Aorta (tissue), 5 donors: ENCODE results near the gene SLC44A4. TPM values are rescaled to one million over a fixed set of nuclear protein-coding genes. Genes with fewer than 3 reads are reported as not detected.

Experiments used
- ATAC-seq: fragments of 200-7000 bp; cut with Tn5 transposase; one replicate; pipeline ENCODE4 v1.9.1; 2022; ENCODE audit warnings: moderate library complexity; ENCODE audit not compliant: low FRiP score
- DNase-seq, 2 donors: peaks; one replicate each; pipeline ENCODE4 v3.0.0-alpha.2; 2020
- H3K27ac ChIP-seq, 2 donors: one replicate each; pipeline ENCODE4 v1.5.1; 2013; ENCODE audit warnings: low read length in 2 of 2, mild to moderate bottlenecking in 2 of 2, moderate library complexity in 2 of 2, control low read depth in 1 of 2, inconsistent platforms in 1 of 2, low read depth in 1 of 2
- H3K27me3 ChIP-seq, 2 donors: one replicate each; pipeline ENCODE4 v1.6.1; 2013; ENCODE audit warnings: control low read depth in 1 of 2, low read length in 1 of 2, mild to moderate bottlenecking in 1 of 2, moderate library complexity in 1 of 2; ENCODE audit not compliant: insufficient read depth in 2 of 2, control insufficient read depth in 1 of 2
- H3K36me3 ChIP-seq, 2 donors: one replicate each; pipeline ENCODE4 v1.6.1; 2013; ENCODE audit warnings: control low read depth in 1 of 2, low read length in 1 of 2, mild to moderate bottlenecking in 1 of 2; ENCODE audit not compliant: insufficient read depth in 2 of 2, control insufficient read depth in 1 of 2
- H3K4me1 ChIP-seq, 2 donors: one replicate each; pipeline ENCODE4 v1.6.1; 2013; ENCODE audit warnings: low read length in 2 of 2, control low read depth in 1 of 2, mild to moderate bottlenecking in 1 of 2, moderate library complexity in 1 of 2; ENCODE audit not compliant: insufficient read depth in 2 of 2, control insufficient read depth in 1 of 2
- H3K4me3 ChIP-seq, 2 donors: one replicate each; pipeline ENCODE4 v1.5.1; 2013; ENCODE audit warnings: low read length in 2 of 2, control low read depth in 1 of 2, mild to moderate bottlenecking in 1 of 2
- H3K9me3 ChIP-seq: one replicate; pipeline ENCODE4 v1.6.1; 2013; ENCODE audit warnings: mild to moderate bottlenecking, low read length; ENCODE audit not compliant: control insufficient read depth
- WGBS, 2 donors: extraction: QIAGEN DNeasy Blood & Tissue Kit; methylation state at CpG; one replicate each; pipeline ENCODE4 v1.1.7; 2013; 5-methylcytosine and 5-hydroxymethylcytosine counted together
- intact Hi-C, 2 donors: fragments of 100-400 bp; cut with DNase I; formaldehyde crosslinking; loops; one replicate each; pipeline versions ENCODE4 v1.14.2 to v1.15.0; 2022
- polyA plus RNA-seq, 2 donors: library from polyadenylated mRNA; stranded (reverse); fragments of 200-250 nt; gene quantifications; one replicate each; pipeline ENCODE4 v1.2.3, GENCODE V29; 2013
- total RNA-seq, 2 donors: library from RNA; stranded (reverse); fragmentation: NEBNext Ultra II Directional; extraction: Animal tissue kit (Norgen Biotek cat#: 25700); gene quantifications; one replicate each; pipeline ENCODE4 v1.2.1, GENCODE V29; 2021
- donor health status: healthy with polysubstance abuse.
- donor health status: Bipolar disorder and iron deficiency.
- donor health status: DM: no; HTN: no; CAD: no.
- donor health status: DM: no; HTN: no; CAD: no.
- donor health status: DM: yes; HTN: yes; CAD: no.

SLC44A4 gene
- total and polyA plus RNA-seq, 4 donors, result 0.31 to 12.0 (median 1.0) TPM

GRCh38 chr6:31898383-31899011, 19.7 kb upstream of the SLC44A4 start:
- no peaks in the 10 kb centered on the region for H3K36me3 ChIP-seq
- ATAC-seq, result no peak
- intact Hi-C loops, result loop anchor here in 1 of 2 donors (5.0 kb wide), 1 partner anchor 216 kb away; the partner anchor contains the start of gene LY6G5C
- H3K9me3 ChIP-seq, result no peaks in the 10 kb centered on the region
- H3K4me3 ChIP-seq, result peak overlapping the region; percentile 70 to 75
- peak overlapping the region in 1 of 2 donors; percentile 59 for H3K27ac ChIP-seq
- H3K4me1 ChIP-seq, result no peaks in the 10 kb centered on the region
- no peaks in the 10 kb centered on the region for H3K27me3 ChIP-seq
- 14 to 17% methylated on average over 8 of the region's 8 CpGs for WGBS, 2 donors
- DNase-seq, result no peak

- peak within 1 kb of the TSS in 1 of 2 donors; percentile 59 for H3K27ac ChIP-seq
- no peaks in the 10 kb centered on the region for H3K9me3 ChIP-seq
- 0 to 1% methylated on average over 29 to 49 of the region's 49 CpGs for WGBS, 2 donors
- no peaks in the 10 kb centered on the region for H3K4me1 ChIP-seq
- H3K27me3 ChIP-seq, result no peaks in the 10 kb centered on the region
- DNase-seq (peak; percentile 88 to 95), ATAC-seq (peak; percentile 82)
- H3K4me3 ChIP-seq, result peak within 1 kb of the TSS; percentile 70 to 75
- H3K36me3 ChIP-seq, result peaks cover 0 to under 1% of the 10 kb centered on the region in 2 donors
- intact Hi-C loops, result loop anchor here in 1 of 2 donors (5.0 kb wide), 1 partner anchor 215 kb away; the partner anchor contains the start of gene LY6G5C
Observed at GRCh38 chr6:31897612-31898382, 19.0 kb upstream of the SLC44A4 start, which contains the start of gene EHMT2. Gene EHMT2 (minus strand): TSS chr6:31897698. CDS start chr6:31897677, 21 bp downstream.

- intact Hi-C loops, result loop anchor here in 1 of 2 donors (5.0 kb wide), 1 partner anchor 215 kb away; the partner anchor contains the start of gene LY6G5C
- H3K4me1 ChIP-seq, result no peaks in the 10 kb centered on the region
- H3K27me3 ChIP-seq, result no peaks in the 10 kb centered on the region
- peaks cover 0 to 3% of the 10 kb centered on the region in 2 donors for H3K36me3 ChIP-seq
- no peaks in the 10 kb centered on the region for H3K9me3 ChIP-seq
- DNase-seq (no peak), ATAC-seq (no peak)
- no peak overlapping the region for H3K27ac ChIP-seq
- peak overlapping the region; percentile 70 to 75 for H3K4me3 ChIP-seq
- WGBS, 2 donors, result 1% methylated on average over 28 to 62 of the region's 62 CpGs
Observed at GRCh38 chr6:31896856-31897611, 18.2 kb upstream of the SLC44A4 start.

GRCh38 chr6:31896493-31896855, 17.7 kb upstream of the SLC44A4 start:
- Histone ChIP-seq H3K27ac (no peak overlapping the region), H3K4me1 (no peaks in the 10 kb centered on the region), H3K9me3 (no peaks in the 10 kb centered on the region), H3K27me3 (no peaks in the 10 kb centered on the region), H3K36me3 (peaks cover 0 to 3% of the 10 kb centered on the region in 2 donors), H3K4me3 (no peak overlapping the region)
- DNase-seq, result no peak
- ATAC-seq, result no peak
- WGBS, 2 donors, result 31 to 41% methylated on average over 4 of the region's 4 CpGs
- intact Hi-C loops, result loop anchor here in 1 of 2 donors (5.0 kb wide), 1 partner anchor 214 kb away; the partner anchor contains the start of gene LY6G5C

GRCh38 chr6:31892821-31893220, 14.0 kb upstream of the SLC44A4 start:
- DNase-seq (no peak), ATAC-seq (no peak)
- Histone ChIP-seq H3K4me3 (no peak overlapping the region), H3K27ac (no peak overlapping the region), H3K36me3 (peaks cover 0 to 5% of the 10 kb centered on the region in 2 donors), H3K4me1 (no peaks in the 10 kb centered on the region), H3K9me3 (no peaks in the 10 kb centered on the region), H3K27me3 (no peaks in the 10 kb centered on the region)
- intact Hi-C loops, result no loop called here
- 80 to 81% methylated on average over 6 of the region's 6 CpGs for WGBS, 2 donors

GRCh38 chr6:31889331-31889972, 10.7 kb upstream of the SLC44A4 start:
- H3K36me3 ChIP-seq, result peaks cover 0 to 16% of the 10 kb centered on the region in 2 donors
- no peak overlapping the region for H3K27ac ChIP-seq
- H3K4me3 ChIP-seq, result no peak overlapping the region
- H3K27me3 ChIP-seq, result no peaks in the 10 kb centered on the region
- WGBS, 2 donors, result 89 to 94% methylated on average over 3 of the region's 3 CpGs
- ATAC-seq (no peak), DNase-seq (no peak)
- H3K4me1 ChIP-seq, result no peaks in the 10 kb centered on the region
- intact Hi-C loops, result loop anchor here in 1 of 2 donors (10.0 kb wide), 1 partner anchor 195 kb away; no protein-coding TSS in a partner anchor
- no peaks in the 10 kb centered on the region for H3K9me3 ChIP-seq

GRCh38 chr6:31888276-31889258, 9.8 kb upstream of the SLC44A4 start:
- intact Hi-C loops, result loop anchor here in 1 of 2 donors (10.0 kb wide), 1 partner anchor 194 kb away; no protein-coding TSS in a partner anchor
- Histone ChIP-seq H3K27me3 (no peaks in the 10 kb centered on the region), H3K4me1 (no peaks in the 10 kb centered on the region), H3K36me3 (peaks cover 0 to 16% of the 10 kb centered on the region in 2 donors), H3K4me3 (no peak overlapping the region), H3K9me3 (no peaks in the 10 kb centered on the region), H3K27ac (no peak overlapping the region)
- ATAC-seq, result peak; percentile 55
- DNase-seq, result peak in 1 of 2 donors; percentile 85
- WGBS, 2 donors, result 77 to 83% methylated on average over 43 of the region's 43 CpGs
